GOT3 (cell line): ENCODE results near the gene SLC25A22.

ENCODE experiments used
- DNase-seq: peaks from one replicate; lab custom pipeline; 2025; ENCODE audit warnings: mixed read lengths; lab: John Stamatoyannopoulos, UW

Gene SLC25A22

DNA sequence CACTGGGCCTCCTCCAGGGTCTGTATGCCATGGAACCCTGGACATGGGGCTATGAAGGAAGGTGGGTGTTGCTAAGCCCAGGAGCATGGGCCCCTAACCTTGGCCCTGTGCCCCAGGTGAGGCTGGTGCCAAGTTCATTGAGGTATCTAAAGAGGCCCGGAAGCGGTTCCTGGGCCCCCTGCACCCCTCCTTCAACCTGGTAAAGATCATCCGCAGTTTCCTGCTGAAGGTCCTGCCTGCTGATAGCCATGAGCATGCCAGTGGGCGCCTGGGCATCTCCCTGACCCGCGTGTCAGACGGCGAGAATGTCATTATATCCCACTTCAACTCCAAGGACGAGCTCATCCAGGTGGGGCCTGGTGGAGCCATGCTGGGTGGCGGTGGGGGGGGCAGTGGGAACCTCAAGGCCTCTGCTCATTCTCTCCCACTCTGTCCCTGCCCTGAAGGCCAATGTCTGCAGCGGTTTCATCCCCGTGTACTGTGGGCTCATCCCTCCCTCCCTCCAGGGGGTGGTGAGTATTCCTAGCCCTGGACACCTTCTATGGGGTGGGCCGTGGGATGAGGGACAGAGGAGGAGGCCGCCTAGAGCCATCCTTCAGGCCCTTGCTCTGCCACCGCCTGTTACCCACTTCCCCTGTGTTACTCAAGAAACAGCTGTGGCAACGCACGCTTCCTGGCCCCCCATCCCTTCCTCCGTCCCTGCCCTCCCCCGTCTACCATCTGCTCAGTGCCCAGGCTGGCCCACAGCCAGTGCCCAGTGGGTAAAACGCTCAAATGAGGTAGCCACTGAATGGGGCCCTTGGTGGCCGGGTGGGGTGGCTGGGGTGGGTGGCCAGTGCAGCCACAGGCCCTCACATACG is 23.7 kb upstream of the SLC25A22 start:
- no peak for DNase-seq

DNA sequence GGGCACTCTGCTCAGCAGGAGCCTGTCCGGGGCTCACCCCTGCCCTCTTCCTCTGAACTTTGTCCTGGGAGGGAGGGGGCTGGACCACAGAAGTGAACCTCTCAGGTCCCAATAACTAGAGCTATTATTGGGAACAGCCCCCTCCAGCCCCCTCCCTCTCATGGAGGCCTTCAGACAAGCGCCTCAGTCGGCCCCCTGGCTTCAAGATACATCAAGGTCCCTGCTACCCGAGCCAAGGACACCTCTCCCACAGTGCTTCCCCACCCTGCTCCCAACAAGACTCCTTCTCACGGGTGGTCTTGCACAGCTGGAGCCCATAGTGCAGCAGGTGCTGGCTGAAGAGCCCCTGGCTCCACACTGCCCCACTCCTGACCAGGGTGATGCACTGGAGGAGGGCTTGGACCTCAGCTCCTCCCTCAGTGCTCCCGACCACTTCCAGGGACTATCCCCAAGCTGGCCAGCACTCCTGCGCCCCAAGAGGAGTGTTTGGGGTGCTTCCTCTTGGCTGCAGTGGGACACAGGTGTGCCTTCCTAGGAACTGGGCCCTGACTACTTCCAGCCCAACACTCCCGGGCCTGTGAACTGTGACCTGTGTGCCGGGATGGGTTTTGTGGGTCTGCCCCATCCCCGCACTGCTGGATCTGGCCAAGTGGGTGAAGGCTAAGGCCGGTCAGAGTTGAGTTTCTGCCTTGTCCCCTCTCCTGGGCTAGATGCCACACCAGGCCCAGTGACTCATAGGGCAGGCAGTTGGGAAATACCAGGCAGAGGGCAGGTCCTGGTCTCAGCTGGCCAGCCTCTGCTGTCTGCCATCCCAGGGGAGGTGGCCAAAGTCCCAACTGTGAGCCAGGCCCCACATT is 22.8 kb upstream of the SLC25A22 start:
- DNase-seq: no peak

GRCh38 chr11:819943-820649 is 22.0 kb upstream of the SLC25A22 start:
- no peak for DNase-seq

GRCh38 chr11:819129-819931 is 21.2 kb upstream of the SLC25A22 start:
- peak; percentile 47 for DNase-seq

DNA sequence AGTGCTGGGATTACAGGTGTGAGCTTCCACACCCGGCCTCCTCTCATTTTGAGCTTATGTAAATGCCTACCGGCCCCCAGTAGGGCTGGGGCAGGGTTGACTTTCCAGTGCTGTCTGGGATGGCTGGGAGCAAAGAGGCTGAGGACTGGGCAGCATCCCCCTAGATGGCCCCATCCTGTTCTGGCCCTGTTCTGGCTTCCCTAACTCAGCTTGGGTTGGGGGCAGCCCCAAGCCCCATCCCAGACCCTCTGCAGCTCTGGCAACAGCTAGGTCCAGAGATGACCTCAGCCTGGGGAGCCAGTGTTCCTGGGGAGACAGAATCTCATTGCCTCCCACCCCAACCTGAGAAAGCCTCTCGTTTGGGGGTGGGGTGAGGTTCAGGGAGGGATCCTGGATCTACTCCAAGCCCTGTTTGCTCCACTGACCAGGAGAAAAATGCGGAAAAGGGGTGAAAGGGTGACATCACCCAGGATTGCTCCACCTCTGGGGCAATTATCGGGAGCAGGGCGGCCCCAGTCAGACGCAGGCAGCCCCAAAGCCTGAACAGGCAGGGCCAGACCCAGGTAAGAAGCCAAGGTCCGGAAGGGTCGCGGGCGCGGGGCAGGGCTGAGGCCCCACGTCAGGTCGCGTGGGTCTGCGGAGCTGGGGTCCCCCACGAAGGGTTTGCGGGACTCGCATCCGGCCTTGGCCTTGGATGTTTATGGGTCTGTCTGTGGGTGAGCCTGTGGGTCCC is 20.5 kb upstream of the SLC25A22 start, which contains the start of gene PNPLA2:
Gene PNPLA2, plus strand, starts transcription at position 519 of the 733 bp plus-strand sequence. CDS start 805 bp downstream, outside the sequence.
- DNase-seq: peak; percentile 12

GRCh38 chr11:816433-816779 is 18.3 kb upstream of the SLC25A22 start:
- DNase-seq: no peak

DNA sequence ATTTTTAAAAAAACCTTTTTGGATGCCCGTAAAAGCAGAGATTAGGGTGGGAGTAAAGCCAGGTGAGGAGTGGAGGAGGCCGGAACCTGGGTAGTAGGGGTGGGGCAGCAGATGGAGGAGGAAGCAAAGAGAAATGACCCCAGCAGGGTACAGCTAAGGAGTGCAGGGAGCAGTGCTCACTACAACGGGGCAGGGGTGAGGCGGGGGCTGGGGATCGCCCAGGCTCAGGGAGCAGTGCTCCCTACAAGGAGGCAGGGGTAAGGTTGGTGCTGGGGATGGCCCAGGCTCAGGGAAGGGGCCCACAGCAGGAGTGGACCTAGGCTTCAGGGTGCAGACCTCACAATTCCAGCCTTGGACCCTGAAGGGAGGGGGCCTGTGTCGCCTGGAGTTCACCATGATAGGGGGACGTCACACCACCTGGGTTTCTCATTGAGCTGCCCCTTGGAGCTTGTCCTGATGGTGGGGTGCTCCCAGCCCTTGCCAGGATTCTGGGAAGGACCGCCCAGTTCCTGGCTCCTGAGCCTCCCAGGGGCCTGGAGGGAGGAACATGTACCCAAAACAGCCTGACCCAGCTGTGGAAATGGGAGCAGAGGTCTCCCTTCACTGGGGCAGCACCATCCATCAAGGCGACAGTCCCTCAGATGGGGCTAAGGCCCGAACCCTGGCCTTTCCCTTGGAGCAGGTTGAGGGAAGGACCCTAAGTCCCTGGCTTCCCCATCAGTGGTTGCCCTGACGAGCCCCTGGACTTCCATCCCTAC is 17.8 kb upstream of the SLC25A22 start:
- DNase-seq: no peak

GRCh38 chr11:813456-814096 is 15.5 kb upstream of the SLC25A22 start:
- no peak for DNase-seq

DNA sequence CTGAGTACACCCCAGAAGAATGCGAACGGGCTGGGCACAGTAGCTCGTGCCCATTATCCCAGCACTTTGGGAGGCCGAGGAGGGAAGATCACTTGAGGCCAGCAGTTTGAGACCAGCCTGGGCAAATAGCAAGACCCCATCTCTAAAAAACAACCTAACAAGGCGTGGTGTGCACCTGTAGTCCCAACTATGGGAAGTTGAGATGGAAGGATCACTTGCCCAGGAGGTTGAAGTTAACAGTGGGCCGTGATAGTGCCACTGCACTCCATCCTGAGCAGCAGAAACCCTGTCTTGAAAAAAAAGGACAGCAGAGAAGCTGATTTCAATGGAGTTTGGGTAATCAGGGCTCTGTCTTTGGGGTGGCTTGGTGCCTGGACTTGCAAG is 15.0 kb upstream of the SLC25A22 start:
- no peak for DNase-seq

DNA sequence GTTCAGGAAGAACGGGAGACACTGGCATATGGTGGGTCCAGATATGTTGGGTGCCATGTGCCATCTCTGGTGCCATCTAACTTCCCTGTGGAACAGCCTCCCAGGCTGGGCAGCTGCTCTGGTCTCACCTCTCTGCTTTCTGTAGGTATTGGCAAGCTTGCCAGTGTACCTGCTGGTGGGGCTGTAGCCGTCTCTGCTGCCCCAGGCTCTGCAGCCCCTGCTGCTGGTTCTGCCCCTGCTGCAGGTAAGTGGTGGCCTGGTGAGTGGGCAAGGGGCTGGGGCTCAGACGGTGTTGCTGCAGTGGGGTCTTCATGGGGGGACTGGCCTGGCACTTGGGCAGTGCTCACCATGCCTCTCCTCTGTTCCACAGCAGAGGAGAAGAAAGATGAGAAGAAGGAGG is 14.3 kb upstream of the SLC25A22 start:
- no peak for DNase-seq

DNA sequence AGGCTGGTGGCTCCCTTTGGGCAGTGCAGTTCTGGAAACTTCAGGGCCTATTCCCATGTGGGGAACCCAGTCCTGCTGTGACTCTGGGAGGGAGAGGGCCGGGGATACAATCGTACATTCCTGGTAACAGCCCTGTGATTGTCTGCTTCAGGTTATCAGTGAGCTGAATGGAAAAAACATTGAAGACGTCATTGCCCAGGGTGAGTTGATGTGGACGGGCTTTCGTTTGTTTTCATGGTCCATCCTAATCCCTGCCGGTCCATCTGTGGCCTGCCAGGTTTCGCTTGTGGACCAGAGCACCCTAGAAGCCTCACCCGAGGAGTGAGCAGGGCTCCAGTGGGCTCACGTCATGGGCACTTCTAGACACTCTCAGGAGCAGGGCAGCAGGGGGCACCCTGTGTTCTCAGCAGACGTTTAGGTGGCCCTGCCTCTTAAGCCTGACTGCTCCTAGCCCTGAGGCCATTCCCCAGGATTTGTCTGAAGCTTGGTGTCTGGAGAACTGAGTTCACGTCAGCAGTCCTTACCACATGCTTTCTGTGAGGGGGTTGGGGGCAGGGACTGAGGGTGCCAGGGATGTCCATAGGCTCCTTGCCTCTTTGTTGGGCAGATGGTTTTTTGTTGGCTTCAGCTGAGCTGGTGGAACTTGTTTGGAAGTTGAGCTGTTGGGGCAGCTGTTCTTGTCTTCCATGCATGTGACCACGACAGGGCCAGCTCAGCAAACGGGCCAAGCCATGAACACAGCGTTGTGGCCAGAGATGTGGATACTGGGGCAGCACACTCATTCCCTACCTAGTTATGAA is 13.6 kb upstream of the SLC25A22 start:
- DNase-seq: no peak

DNA sequence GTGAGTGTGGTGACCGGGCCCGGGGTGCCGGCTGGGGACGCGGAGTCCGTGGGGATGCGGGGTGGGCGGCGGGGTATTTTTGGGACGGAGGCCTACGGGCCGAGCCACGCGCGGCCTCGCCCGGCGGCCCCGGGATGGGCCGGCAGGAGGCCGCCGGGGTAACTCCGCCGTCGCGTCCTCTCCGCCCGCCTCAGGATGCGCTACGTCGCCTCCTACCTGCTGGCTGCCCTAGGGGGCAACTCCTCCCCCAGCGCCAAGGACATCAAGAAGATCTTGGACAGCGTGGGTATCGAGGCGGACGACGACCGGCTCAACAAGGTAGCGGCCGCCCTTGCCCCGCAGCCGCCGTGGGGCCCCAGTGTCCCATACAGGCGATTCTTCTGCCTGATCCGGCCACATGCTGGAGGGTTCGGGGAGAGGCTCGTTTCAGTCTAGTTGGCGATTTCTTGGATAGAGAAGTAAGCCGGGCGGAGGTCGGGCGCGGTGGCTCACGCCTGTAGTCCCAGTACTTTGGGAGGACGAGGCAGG is 12.0 kb upstream of the SLC25A22 start:
- DNase-seq: no peak

DNA sequence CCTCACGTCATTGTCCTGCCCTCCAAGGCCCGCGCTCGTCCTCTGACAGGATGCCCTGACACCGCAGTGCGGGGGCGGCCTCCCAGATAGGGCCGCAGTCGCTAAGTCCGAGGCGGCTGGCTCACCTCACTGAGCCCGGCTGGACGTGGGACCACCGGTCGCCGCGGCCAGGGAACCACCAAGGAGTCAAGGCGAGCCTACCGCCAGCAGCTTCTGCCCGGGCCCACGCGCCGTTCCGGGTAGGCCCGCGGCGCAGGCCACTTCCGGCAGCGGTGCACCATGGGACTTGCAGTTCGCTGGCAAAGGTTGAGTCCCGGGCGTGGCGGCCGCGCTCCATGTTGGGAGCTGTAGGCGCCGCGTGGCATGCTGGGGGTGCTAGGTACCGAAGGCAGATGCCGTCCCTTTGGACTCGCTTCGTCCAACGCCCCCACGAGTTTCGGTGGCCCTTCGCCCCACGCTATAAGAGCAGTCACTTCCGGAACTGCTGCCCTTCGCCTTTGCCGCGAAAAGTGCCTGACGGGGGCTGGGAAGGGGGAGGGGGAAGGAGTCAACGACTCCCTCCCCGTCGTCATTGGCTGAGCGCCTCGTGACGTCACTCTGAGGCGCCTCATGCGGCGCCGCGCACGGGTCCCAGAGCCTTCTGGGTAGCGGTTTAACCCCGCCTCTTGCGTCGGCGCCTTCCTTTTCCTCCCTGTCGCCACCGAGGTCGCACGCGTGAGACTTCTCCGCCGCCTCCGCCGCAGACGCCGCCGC is 11.4 kb upstream of the SLC25A22 start, which contains the start of gene RPLP2:
Gene RPLP2, plus strand, starts transcription at position 681 of the 753 bp plus-strand sequence. CDS start 268 bp downstream, outside the sequence.
- peak; percentile 88 for DNase-seq

- DNase-seq: no peak
These were observed 10.6 kb upstream of the SLC25A22 start for GRCh38 chr11:808427-809286.

DNA sequence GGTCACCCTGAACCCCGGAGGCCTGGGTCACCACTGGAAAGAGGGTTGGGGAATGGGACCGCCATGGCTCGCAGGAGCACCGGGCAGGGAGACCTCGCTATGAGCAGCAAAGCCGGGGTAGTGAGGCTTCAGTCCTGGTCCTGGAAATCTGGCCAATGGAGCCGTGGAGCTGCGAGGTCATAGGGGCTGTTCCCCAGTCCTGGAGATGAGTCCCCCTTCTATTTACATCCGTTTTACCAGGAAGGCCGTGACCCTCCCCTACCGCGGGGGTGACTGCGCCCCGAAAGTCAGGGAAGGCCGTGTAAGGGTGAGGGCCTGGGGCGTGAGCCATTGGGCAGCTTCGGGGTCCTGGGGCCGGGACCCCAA is 6.5 kb upstream of the SLC25A22 start:
- DNase-seq: no peak

GRCh38 chr11:803770-804598 is 5.9 kb upstream of the SLC25A22 start:
- no peak for DNase-seq
